ENCODE results near the gene MYH14. TPM values are rescaled to one million over a fixed set of nuclear protein-coding genes. Genes with fewer than 3 reads are reported as not detected.

MYH14 gene
- polyA plus RNA-seq, 1 donor (not counting 4 experiments of a cell fraction or from before 2014, with no cell fraction given), result 0.20 TPM

DNA sequence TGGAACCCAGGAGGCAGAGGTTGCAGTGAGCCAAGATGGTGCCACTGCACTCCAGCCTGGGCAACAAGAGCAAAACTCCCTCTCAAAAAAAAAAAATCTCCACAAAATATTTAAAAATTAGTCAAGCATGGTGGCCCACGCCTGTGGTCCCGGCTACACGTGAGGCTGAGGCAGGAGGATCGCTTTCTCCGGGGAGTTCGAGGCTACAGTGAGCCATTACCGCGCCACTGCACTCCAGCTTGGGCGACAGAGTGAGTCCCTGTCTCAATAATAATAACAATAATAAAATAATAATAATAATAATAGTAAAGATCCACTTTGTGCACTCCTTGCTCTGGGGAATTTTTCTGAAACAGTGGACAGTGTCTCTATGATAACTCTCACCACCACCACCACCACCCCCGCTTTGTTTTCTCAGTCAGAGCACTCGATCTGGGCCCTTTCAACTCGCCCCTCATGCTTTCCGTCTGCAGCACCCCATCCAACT lies 153.3 kb downstream of the MYH14 start:
- dilution Hi-C loops (cut with MboI; ENCODE audit: extremely low pct_ligation_motif_present, low sequenced_read_pairs), result no loop called here
- no peak overlapping the region for H3K9ac ChIP-seq (ENCODE audit: control insufficient read depth, extremely low read depth, insufficient read depth, low read length)
- no peaks in the 10 kb centered on the region for H3K9me3 ChIP-seq (ENCODE audit: control insufficient read depth, low read depth, low read length)
- TF ChIP-seq, protein P1, sequence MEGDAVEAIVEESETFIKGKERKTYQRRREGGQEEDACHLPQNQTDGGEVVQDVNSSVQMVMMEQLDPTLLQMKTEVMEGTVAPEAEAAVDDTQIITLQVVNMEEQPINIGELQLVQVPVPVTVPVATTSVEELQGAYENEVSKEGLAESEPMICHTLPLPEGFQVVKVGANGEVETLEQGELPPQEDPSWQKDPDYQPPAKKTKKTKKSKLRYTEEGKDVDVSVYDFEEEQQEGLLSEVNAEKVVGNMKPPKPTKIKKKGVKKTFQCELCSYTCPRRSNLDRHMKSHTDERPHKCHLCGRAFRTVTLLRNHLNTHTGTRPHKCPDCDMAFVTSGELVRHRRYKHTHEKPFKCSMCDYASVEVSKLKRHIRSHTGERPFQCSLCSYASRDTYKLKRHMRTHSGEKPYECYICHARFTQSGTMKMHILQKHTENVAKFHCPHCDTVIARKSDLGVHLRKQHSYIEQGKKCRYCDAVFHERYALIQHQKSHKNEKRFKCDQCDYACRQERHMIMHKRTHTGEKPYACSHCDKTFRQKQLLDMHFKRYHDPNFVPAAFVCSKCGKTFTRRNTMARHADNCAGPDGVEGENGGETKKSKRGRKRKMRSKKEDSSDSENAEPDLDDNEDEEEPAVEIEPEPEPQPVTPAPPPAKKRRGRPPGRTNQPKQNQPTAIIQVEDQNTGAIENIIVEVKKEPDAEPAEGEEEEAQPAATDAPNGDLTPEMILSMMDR (optimal IDR thresholded peaks at IDR 0.05 in 1 of 3, IDR thresholded peaks at IDR 0.05 in 1 of 3, conservative IDR thresholded peaks at IDR 0.05 in 1 of 3; ENCODE audit: extremely low read depth in 1 of 3, insufficient read depth in 2 of 3, low read length in 3 of 3), result no peak
- no peak for TF ChIP-seq EZH2 (IDR thresholded peaks at IDR 0.05; ENCODE audit: low read length)
- DNase-seq (ENCODE audit: low read depth, low spot score) (no peak), FAIRE-seq (no peak)
- H3K4me2 ChIP-seq (ENCODE audit: control insufficient read depth, extremely low read depth, insufficient read depth, low read depth, low read length), result peak overlapping the region; percentile 70
- no peak overlapping the region for H2AFZ ChIP-seq (ENCODE audit: control insufficient read depth, low read length)
- H3K36me3 ChIP-seq (ENCODE audit: control insufficient read depth in 2 of 2, extremely low read depth in 1 of 2, insufficient read depth in 2 of 2, low read length in 2 of 2), result no peaks in the 10 kb centered on the region
- H3K27me3 ChIP-seq (ENCODE audit: control insufficient read depth, extremely low read depth, insufficient read depth, low read length), result peaks cover 4% of the 10 kb centered on the region
- H4K20me1 ChIP-seq (ENCODE audit: control insufficient read depth, extremely low read depth, insufficient read depth, low read length), result no peaks in the 10 kb centered on the region
- no peaks in the 10 kb centered on the region for H3K9me1 ChIP-seq (ENCODE audit: control insufficient read depth, extremely low read depth, insufficient read depth, low read length)
- H3K4me3 ChIP-seq (ENCODE audit: control insufficient read depth in 2 of 3, extremely low read depth in 1 of 3, insufficient read depth in 2 of 3, low read depth in 1 of 3, low read length in 3 of 3), result no peak overlapping the region
- no peaks in the 10 kb centered on the region for H3K79me2 ChIP-seq (ENCODE audit: control insufficient read depth, insufficient read depth, low read length)
- H3K27ac ChIP-seq (ENCODE audit: control insufficient read depth, insufficient read depth, low read length), result no peak overlapping the region
- peaks cover 3% of the 10 kb centered on the region for H3K4me1 ChIP-seq (ENCODE audit: control insufficient read depth, extremely low read depth, insufficient read depth, low read length)

DNA sequence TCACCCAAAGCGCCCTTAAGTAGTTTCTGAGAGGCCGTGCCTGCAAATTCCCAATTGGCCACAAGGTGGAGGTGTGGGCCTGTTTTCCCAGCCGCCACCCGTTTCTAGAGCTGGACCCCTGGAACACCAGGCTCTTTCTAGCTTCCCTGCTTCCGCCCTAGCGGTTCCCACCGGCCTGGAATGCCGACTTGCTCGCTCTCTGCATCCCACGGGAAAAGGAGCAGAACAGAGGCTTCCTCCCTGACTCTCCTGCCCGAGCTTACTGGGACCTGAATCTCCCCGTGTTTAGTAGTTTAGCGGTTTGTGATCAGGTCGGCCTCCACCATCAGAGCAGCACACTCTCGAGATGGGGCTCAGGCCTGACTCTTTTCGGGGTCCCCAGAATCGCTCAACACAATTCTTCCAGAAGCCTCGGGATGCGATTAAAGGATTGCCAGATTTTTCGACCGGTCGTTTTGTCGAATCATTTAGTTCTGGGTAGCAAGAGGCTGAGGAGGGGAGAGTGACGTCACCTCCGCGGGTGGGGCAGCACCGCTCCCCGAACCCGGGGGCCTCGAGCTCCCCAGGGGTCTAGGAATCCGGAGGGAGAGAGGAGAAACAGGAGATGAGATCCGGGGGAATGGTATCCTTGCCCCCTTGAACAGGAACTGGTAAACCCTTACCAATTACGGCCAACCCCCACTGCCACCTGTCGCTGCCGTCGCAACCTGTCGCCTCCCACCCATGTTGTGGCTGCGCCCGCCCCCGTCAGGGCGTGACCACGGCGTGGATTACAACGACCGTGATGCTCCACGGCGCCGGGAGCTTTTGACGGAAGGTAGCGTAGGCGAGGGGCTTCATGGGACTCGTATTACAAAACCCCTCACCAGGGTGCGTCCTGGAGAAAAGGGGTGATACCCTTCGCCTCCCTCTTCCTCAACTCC lies 154.0 kb downstream of the MYH14 start:
- peak overlapping the region; percentile 16 to 51 (median 24) for H3K4me3 ChIP-seq (ENCODE audit: control insufficient read depth in 2 of 3, extremely low read depth in 1 of 3, insufficient read depth in 2 of 3, low read depth in 1 of 3, low read length in 3 of 3)
- FAIRE-seq, result no peak
- H3K27me3 ChIP-seq (ENCODE audit: control insufficient read depth, extremely low read depth, insufficient read depth, low read length), result peaks cover 4% of the 10 kb centered on the region
- dilution Hi-C loops (cut with MboI; ENCODE audit: extremely low pct_ligation_motif_present, low sequenced_read_pairs), result no loop called here
- no peaks in the 10 kb centered on the region for H3K79me2 ChIP-seq (ENCODE audit: control insufficient read depth, insufficient read depth, low read length)
- DNase-seq (ENCODE audit: low read depth, low spot score), result no peak
- no peaks in the 10 kb centered on the region for H3K9me3 ChIP-seq (ENCODE audit: control insufficient read depth, low read depth, low read length)
- H3K9ac ChIP-seq (ENCODE audit: control insufficient read depth, extremely low read depth, insufficient read depth, low read length), result no peak overlapping the region
- H2AFZ ChIP-seq (ENCODE audit: control insufficient read depth, low read length), result peak overlapping the region; percentile 79
- H3K9me1 ChIP-seq (ENCODE audit: control insufficient read depth, extremely low read depth, insufficient read depth, low read length), result no peaks in the 10 kb centered on the region
- H3K36me3 ChIP-seq (ENCODE audit: control insufficient read depth in 2 of 2, extremely low read depth in 1 of 2, insufficient read depth in 2 of 2, low read length in 2 of 2), result no peaks in the 10 kb centered on the region
- no peaks in the 10 kb centered on the region for H4K20me1 ChIP-seq (ENCODE audit: control insufficient read depth, extremely low read depth, insufficient read depth, low read length)
- H3K4me2 ChIP-seq (ENCODE audit: control insufficient read depth, extremely low read depth, insufficient read depth, low read depth, low read length), result peak overlapping the region; percentile 70
- no peak overlapping the region for H3K27ac ChIP-seq (ENCODE audit: control insufficient read depth, insufficient read depth, low read length)
- TF ChIP-seq EZH2 (IDR thresholded peaks at IDR 0.05; ENCODE audit: low read length), result no peak
- TF ChIP-seq, protein P1 (optimal IDR thresholded peaks at IDR 0.05 in 1 of 3, IDR thresholded peaks at IDR 0.05 in 1 of 3, conservative IDR thresholded peaks at IDR 0.05 in 1 of 3; ENCODE audit: extremely low read depth in 1 of 3, insufficient read depth in 2 of 3, low read length in 3 of 3), result peak; percentile 66 to 81 (median 77)
- peaks cover 3% of the 10 kb centered on the region for H3K4me1 ChIP-seq (ENCODE audit: control insufficient read depth, extremely low read depth, insufficient read depth, low read length)
